Islet of Langerhans (tissue), 1 donor: ENCODE data around the gene PLCH1.

Source experiments
- FAIRE-seq: peaks from one replicate; lab custom pipeline; 2011; peaks lifted over from hg19 to GRCh38; lab: Jason Lieb, UNC

Gene PLCH1

GRCh38 chr3:155605571-155605970, 139.3 kb downstream of the PLCH1 start:
- no peak for FAIRE-seq

GRCh38 chr3:155604967-155605366, 139.9 kb downstream of the PLCH1 start:
- no peak for FAIRE-seq

GRCh38 chr3:155604126-155604525, 140.7 kb downstream of the PLCH1 start:
- FAIRE-seq, result peak; percentile 24

- FAIRE-seq, result no peak
Measured at GRCh38 chr3:155603302-155603701, 141.6 kb downstream of the PLCH1 start.

GRCh38 chr3:155602307-155602706, 142.6 kb downstream of the PLCH1 start:
- FAIRE-seq, result no peak

GRCh38 chr3:155598671-155599070, 146.2 kb downstream of the PLCH1 start:
- FAIRE-seq, result no peak

- no peak for FAIRE-seq
Measured at GRCh38 chr3:155596615-155597014, 148.3 kb downstream of the PLCH1 start.

- FAIRE-seq, result no peak
Measured at GRCh38 chr3:155595371-155595770, 149.5 kb downstream of the PLCH1 start.

GRCh38 chr3:155594526-155595187, 150.2 kb downstream of the PLCH1 start:
- FAIRE-seq, result no peak

- FAIRE-seq, result no peak
Measured at GRCh38 chr3:155587581-155587980, 157.3 kb downstream of the PLCH1 start.

GRCh38 chr3:155585384-155585783, 159.5 kb downstream of the PLCH1 start:
- no peak for FAIRE-seq

- FAIRE-seq, result no peak
Measured at GRCh38 chr3:155581579-155581978, 163.3 kb downstream of the PLCH1 start.

GRCh38 chr3:155572085-155572484, 172.8 kb downstream of the PLCH1 start:
- no peak for FAIRE-seq

GRCh38 chr3:155568295-155568694, 176.6 kb downstream of the PLCH1 start:
- no peak for FAIRE-seq

GRCh38 chr3:155560594-155560993, 184.3 kb downstream of the PLCH1 start:
- no peak for FAIRE-seq

GRCh38 chr3:155560135-155560534, 184.7 kb downstream of the PLCH1 start:
- FAIRE-seq, result no peak

- no peak for FAIRE-seq
Measured at GRCh38 chr3:155556531-155556930, 188.3 kb downstream of the PLCH1 start.

GRCh38 chr3:155555479-155556060, 189.3 kb downstream of the PLCH1 start:
- peak; percentile 76 for FAIRE-seq

- peak; percentile 99 for FAIRE-seq
Measured at GRCh38 chr3:155554777-155555451, 190.0 kb downstream of the PLCH1 start.

- no peak for FAIRE-seq
Measured at GRCh38 chr3:155553780-155554179, 191.1 kb downstream of the PLCH1 start.

- FAIRE-seq, result no peak
Measured at GRCh38 chr3:155553326-155553725, 191.5 kb downstream of the PLCH1 start.

GRCh38 chr3:155550391-155550790, 194.5 kb downstream of the PLCH1 start:
- FAIRE-seq, result no peak

GRCh38 chr3:155549087-155549486, 195.8 kb downstream of the PLCH1 start:
- FAIRE-seq, result no peak

- FAIRE-seq, result no peak
Measured at GRCh38 chr3:155548195-155548594, 196.7 kb downstream of the PLCH1 start.
